Activated CD4-positive, alpha-beta memory T cell treated with anti-CD3 and anti-CD28 coated beads for 36 hours (primary cell): ENCODE data around the gene TPST1. TPM values are rescaled to one million over a fixed set of nuclear protein-coding genes. Genes with fewer than 3 reads are reported as not detected.

Experiments used
- CTCF ChIA-PET: fragments of 350-600 bp; sonication (Branson Sonifier 250); formaldehyde crosslinking; loops from one replicate; lab custom pipeline; 2021; ENCODE audit warnings: antibody characterized with exemption, inconsistent platforms; lab: Charles Lee
- POLR2A ChIA-PET: fragments of 350-600 bp; sonication (Branson Sonifier 250); formaldehyde crosslinking; loops from one replicate; lab custom pipeline; 2021; ENCODE audit warnings: antibody characterized with exemption; lab: Charles Lee
- DNase-seq: peaks from one replicate; pipeline ENCODE4 v3.0.0-alpha.2; 2020
- H3K27ac Mint-ChIP-seq: one replicate; pipeline ENCODE4 v1.8.0; 2021; ENCODE audit warnings: mixed read lengths
- H3K27me3 Mint-ChIP-seq: one replicate; pipeline ENCODE4 v1.8.0; 2021; ENCODE audit warnings: mixed read lengths
- H3K36me3 Mint-ChIP-seq: one replicate; pipeline ENCODE4 v1.8.0; 2021; ENCODE audit warnings: mixed read lengths
- H3K4me1 Mint-ChIP-seq: one replicate; pipeline ENCODE4 v1.8.0; 2021; ENCODE audit warnings: low read depth, mixed read lengths
- H3K4me3 Mint-ChIP-seq: one replicate; pipeline ENCODE4 v1.8.0; 2021; ENCODE audit warnings: mild to moderate bottlenecking, mixed read lengths
- H3K9me3 Mint-ChIP-seq: one replicate; pipeline ENCODE4 v1.8.0; 2021; ENCODE audit warnings: mixed read lengths
- intact Hi-C: fragments of 100-400 bp; cut with micrococcal nuclease; formaldehyde crosslinking; loops from one replicate; pipeline ENCODE4 v1.15.1; 2023
- total RNA-seq, 2 experiments: library from RNA; stranded (reverse); gene quantifications; one replicate each; pipeline ENCODE4 v1.2.3, GENCODE V29; 2021

TPST1 gene
- total RNA-seq, 2 experiments from 2014 or later, result 0.62 to 0.94 TPM

- ChIA-PET POLR2A (no interaction called here), CTCF (no interaction called here)
- Mint-ChIP-seq H3K36me3 (no peaks in the 10 kb centered on the region), H3K9me3 (no peaks in the 10 kb centered on the region), H3K4me3 (no peak overlapping the region), H3K27me3 (peaks cover 2% of the 10 kb centered on the region), H3K27ac (no peak overlapping the region), H3K4me1 (no peaks in the 10 kb centered on the region)
- intact Hi-C loops, result no loop called here
- DNase-seq, result no peak
Observed at GRCh38 chr7:66193146-66193725, 11.9 kb upstream of the TPST1 start.

GRCh38 chr7:66198469-66198868 lies 6.7 kb upstream of the TPST1 start:
- Mint-ChIP-seq H3K27me3 (peaks cover 3% of the 10 kb centered on the region), H3K4me1 (peaks cover 5% of the 10 kb centered on the region), H3K4me3 (no peak overlapping the region), H3K9me3 (no peaks in the 10 kb centered on the region), H3K27ac (no peak overlapping the region), H3K36me3 (no peaks in the 10 kb centered on the region)
- intact Hi-C loops, result no loop called here
- ChIA-PET POLR2A (no interaction called here), CTCF (no interaction called here)
- no peak for DNase-seq

- Mint-ChIP-seq H3K27ac (no peak overlapping the region), H3K9me3 (no peaks in the 10 kb centered on the region), H3K4me3 (no peak overlapping the region), H3K36me3 (no peaks in the 10 kb centered on the region), H3K4me1 (peaks cover 5% of the 10 kb centered on the region), H3K27me3 (peaks cover 3% of the 10 kb centered on the region)
- CTCF ChIA-PET, result no interaction called here
- intact Hi-C loops, result no loop called here
- no peak for DNase-seq
- POLR2A ChIA-PET, result no interaction called here
Observed at GRCh38 chr7:66198956-66199355, 6.2 kb upstream of the TPST1 start.

GRCh38 chr7:66202441-66202840 lies 2.7 kb upstream of the TPST1 start:
- Mint-ChIP-seq H3K4me3 (no peak overlapping the region), H3K4me1 (peaks cover 25% of the 10 kb centered on the region), H3K27ac (no peak overlapping the region), H3K36me3 (no peaks in the 10 kb centered on the region), H3K27me3 (peaks cover 20% of the 10 kb centered on the region), H3K9me3 (no peaks in the 10 kb centered on the region)
- intact Hi-C loops, result loop anchor here (10.0 kb wide), 1 partner anchor 88 kb away; the partner anchor contains the start of gene CRCP
- no peak for DNase-seq
- ChIA-PET CTCF (no interaction called here), POLR2A (no interaction called here)

- Mint-ChIP-seq H3K27me3 (peaks cover 21% of the 10 kb centered on the region), H3K9me3 (no peaks in the 10 kb centered on the region), H3K27ac (no peak overlapping the region), H3K4me3 (peak overlapping the region; percentile 81), H3K4me1 (peaks cover 28% of the 10 kb centered on the region), H3K36me3 (no peaks in the 10 kb centered on the region)
- ChIA-PET POLR2A (no interaction called here), CTCF (interaction anchor here (1.2 kb wide), 1 partner anchor 225 kb away, joined by 4 read pairs; no protein-coding TSS in a partner anchor)
- intact Hi-C loops, result loop anchor here (10.0 kb wide), 1 partner anchor 91 kb away; the partner anchor contains the start of gene CRCP
- no peak for DNase-seq
Observed at GRCh38 chr7:66205741-66206090, 582 bp downstream of the TPST1 start.

GRCh38 chr7:66206119-66206933 lies 1.2 kb downstream of the TPST1 start:
- intact Hi-C loops, result loop anchor here (10.0 kb wide), 1 partner anchor 92 kb away; the partner anchor contains the start of gene CRCP
- ChIA-PET CTCF (no interaction called here), POLR2A (no interaction called here)
- no peak for DNase-seq
- H3K4me1 Mint-ChIP-seq, result peaks cover 28% of the 10 kb centered on the region
- H3K4me3 Mint-ChIP-seq, result peak overlapping the region; percentile 81
- no peak overlapping the region for H3K27ac Mint-ChIP-seq
- H3K27me3 Mint-ChIP-seq, result peaks cover 21% of the 10 kb centered on the region
- no peaks in the 10 kb centered on the region for H3K36me3 Mint-ChIP-seq
- no peaks in the 10 kb centered on the region for H3K9me3 Mint-ChIP-seq

GRCh38 chr7:66206934-66207240 lies 1.8 kb downstream of the TPST1 start:
- H3K27me3 Mint-ChIP-seq, result peaks cover 21% of the 10 kb centered on the region
- CTCF ChIA-PET, result no interaction called here
- H3K9me3 Mint-ChIP-seq, result no peaks in the 10 kb centered on the region
- no peak overlapping the region for H3K4me3 Mint-ChIP-seq
- DNase-seq, result no peak
- no peaks in the 10 kb centered on the region for H3K36me3 Mint-ChIP-seq
- intact Hi-C loops, result loop anchor here (10.0 kb wide), 1 partner anchor 92 kb away; the partner anchor contains the start of gene CRCP
- peaks cover 28% of the 10 kb centered on the region for H3K4me1 Mint-ChIP-seq
- POLR2A ChIA-PET, result no interaction called here
- H3K27ac Mint-ChIP-seq, result no peak overlapping the region

- intact Hi-C loops, result loop anchor here (10.0 kb wide), 1 partner anchor 93 kb away; the partner anchor contains the start of gene CRCP
- Mint-ChIP-seq H3K36me3 (no peaks in the 10 kb centered on the region), H3K9me3 (no peaks in the 10 kb centered on the region), H3K4me3 (no peak overlapping the region), H3K27ac (no peak overlapping the region), H3K4me1 (peaks cover 23% of the 10 kb centered on the region), H3K27me3 (peaks cover 21% of the 10 kb centered on the region)
- ChIA-PET CTCF (no interaction called here), POLR2A (no interaction called here)
- DNase-seq, result no peak
Observed at GRCh38 chr7:66207540-66207939, 2.4 kb downstream of the TPST1 start.

- CTCF ChIA-PET, result no interaction called here
Observed at GRCh38 chr7:66211429-66211828, 6.3 kb downstream of the TPST1 start.

GRCh38 chr7:66213637-66214036 lies 8.5 kb downstream of the TPST1 start:
- ChIA-PET CTCF (no interaction called here), POLR2A (no interaction called here)
- DNase-seq, result no peak
- no peak overlapping the region for H3K27ac Mint-ChIP-seq
- H3K9me3 Mint-ChIP-seq, result no peaks in the 10 kb centered on the region
- H3K4me3 Mint-ChIP-seq, result no peak overlapping the region
- peaks cover 6% of the 10 kb centered on the region for H3K4me1 Mint-ChIP-seq
- H3K27me3 Mint-ChIP-seq, result peaks cover 8% of the 10 kb centered on the region
- intact Hi-C loops, result no loop called here
- no peaks in the 10 kb centered on the region for H3K36me3 Mint-ChIP-seq

More at GRCh38 chr7:66211429-66211828, 6.3 kb downstream of the TPST1 start:
- no peak for DNase-seq
- Mint-ChIP-seq H3K4me3 (no peak overlapping the region), H3K9me3 (no peaks in the 10 kb centered on the region), H3K4me1 (peaks cover 15% of the 10 kb centered on the region), H3K36me3 (no peaks in the 10 kb centered on the region), H3K27ac (no peak overlapping the region), H3K27me3 (peaks cover 15% of the 10 kb centered on the region)
- intact Hi-C loops, result no loop called here
- POLR2A ChIA-PET, result no interaction called here

- H3K9me3 Mint-ChIP-seq, result no peaks in the 10 kb centered on the region
- H3K36me3 Mint-ChIP-seq, result no peaks in the 10 kb centered on the region
- DNase-seq, result no peak
- H3K27me3 Mint-ChIP-seq, result peaks cover 10% of the 10 kb centered on the region
- ChIA-PET POLR2A (no interaction called here), CTCF (no interaction called here)
- peaks cover 6% of the 10 kb centered on the region for H3K4me1 Mint-ChIP-seq
- H3K27ac Mint-ChIP-seq, result no peak overlapping the region
- intact Hi-C loops, result no loop called here
- no peak overlapping the region for H3K4me3 Mint-ChIP-seq
Observed at GRCh38 chr7:66216687-66217086, 11.6 kb downstream of the TPST1 start.

- H3K9me3 Mint-ChIP-seq, result no peaks in the 10 kb centered on the region
- no peaks in the 10 kb centered on the region for H3K36me3 Mint-ChIP-seq
- intact Hi-C loops, result no loop called here
- H3K4me3 Mint-ChIP-seq, result no peak overlapping the region
- H3K4me1 Mint-ChIP-seq, result no peaks in the 10 kb centered on the region
- CTCF ChIA-PET, result no interaction called here
- H3K27me3 Mint-ChIP-seq, result peaks cover 6% of the 10 kb centered on the region
- POLR2A ChIA-PET, result no interaction called here
- DNase-seq, result no peak
- H3K27ac Mint-ChIP-seq, result no peak overlapping the region
Observed at GRCh38 chr7:66219805-66220204, 14.7 kb downstream of the TPST1 start.
